ENCODE measurements around the gene SKIDA1.

The SKIDA1 gene

DNA sequence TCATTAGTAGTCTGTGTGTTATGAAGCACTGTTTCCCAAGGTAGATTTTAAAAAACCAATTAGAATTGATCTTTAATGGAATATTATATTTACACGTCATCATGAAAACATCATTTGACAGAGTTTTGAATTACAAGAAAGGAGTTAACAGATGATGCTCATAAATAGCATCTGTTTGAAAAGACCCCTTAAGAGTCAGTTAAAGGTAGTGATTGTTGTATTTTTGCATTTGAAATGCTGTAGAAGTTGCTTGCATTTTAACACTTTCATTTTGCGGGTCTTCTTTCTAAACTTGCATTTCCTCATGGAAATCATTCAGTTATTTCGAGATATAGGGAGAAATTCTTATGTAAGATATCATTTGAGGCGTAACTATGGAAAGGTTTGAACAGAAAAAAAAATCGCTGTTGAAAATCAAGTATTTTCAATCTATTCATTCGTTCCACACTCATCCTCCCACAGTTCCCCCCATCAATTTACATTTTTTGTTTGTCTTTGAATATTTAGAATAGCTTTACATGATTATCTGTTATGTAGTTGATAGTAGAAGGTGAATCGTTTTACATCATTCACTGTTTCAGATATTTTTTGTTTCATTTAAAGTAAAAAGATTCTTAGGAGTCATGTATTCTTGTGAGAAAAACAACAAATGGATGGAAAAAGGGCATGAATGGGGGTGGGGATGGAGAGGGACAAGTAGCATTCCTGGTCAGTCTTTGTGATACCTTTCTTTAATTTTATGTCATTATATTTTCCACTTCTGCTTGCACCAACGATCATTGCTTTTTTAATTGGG is 3.0 kb upstream of the SKIDA1 start:
- DNase-seq = no peak

DNA sequence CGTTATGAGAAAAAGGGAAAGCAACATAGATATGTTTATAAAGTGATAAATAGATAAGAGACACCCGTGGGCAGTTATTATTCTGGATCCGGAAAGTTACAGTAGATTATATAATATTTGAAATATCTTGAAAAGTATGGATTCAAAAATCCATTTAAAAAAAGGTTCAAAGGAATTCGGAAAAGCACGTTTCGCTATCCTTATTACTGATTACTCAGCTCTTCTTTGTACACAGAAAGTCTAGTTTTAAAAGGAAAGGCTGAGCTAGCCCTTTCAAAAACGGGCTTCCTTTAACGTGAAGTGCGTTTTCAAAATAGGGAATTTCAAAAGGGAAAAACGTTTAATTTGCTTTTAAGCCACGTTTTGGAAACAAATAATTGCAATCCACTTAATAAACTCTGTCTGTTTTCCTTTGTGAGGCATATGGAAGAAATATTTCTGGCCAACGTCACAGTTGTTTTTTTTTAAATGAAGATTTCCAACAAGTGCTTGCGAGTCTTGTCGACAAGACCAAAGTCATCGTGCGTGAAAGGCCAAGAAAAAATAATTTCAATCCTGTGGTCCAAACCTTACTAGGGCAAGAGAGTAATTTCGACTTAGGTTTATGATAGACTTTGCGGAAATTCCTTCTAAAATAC is 2.2 kb upstream of the SKIDA1 start:
- DNase-seq = no peak

DNA sequence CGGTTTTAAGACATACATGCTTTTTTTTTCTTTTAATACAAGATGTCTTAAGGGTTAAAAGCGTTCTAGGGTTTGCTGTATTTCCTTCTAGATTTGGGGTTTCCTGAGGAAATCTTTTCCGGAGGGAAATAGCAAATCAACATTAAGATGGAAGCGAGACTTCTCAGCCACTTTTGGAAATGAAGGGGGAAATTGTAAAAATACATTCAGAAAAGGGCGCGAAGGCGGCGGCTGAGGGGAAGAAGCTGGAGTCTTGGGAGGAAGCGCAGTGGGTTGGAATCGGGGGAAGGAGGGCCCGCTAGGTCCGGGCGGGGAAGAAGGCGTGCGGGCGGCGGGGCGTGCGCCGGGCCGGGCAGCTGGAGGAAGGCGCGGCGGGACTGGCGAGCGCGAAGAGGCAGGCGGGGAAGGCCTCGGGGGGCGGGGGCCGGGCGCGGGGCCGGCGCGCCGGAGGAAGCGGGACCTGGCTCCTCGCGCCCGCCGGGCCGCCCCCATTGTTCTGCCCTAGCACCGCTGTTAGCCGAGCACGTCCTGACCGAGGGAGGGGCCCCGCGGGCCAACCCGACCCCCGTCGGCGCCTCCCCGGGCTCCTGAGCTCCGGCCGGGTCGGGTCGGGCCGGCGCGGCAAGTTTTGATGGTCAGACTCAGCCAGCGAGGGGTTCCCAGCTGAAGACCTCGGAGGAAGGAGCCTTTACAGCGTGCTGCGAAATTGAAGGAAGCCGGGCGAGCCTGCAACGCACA is 1.5 kb upstream of the SKIDA1 start:
- peak; percentile 59 for DNase-seq

DNA sequence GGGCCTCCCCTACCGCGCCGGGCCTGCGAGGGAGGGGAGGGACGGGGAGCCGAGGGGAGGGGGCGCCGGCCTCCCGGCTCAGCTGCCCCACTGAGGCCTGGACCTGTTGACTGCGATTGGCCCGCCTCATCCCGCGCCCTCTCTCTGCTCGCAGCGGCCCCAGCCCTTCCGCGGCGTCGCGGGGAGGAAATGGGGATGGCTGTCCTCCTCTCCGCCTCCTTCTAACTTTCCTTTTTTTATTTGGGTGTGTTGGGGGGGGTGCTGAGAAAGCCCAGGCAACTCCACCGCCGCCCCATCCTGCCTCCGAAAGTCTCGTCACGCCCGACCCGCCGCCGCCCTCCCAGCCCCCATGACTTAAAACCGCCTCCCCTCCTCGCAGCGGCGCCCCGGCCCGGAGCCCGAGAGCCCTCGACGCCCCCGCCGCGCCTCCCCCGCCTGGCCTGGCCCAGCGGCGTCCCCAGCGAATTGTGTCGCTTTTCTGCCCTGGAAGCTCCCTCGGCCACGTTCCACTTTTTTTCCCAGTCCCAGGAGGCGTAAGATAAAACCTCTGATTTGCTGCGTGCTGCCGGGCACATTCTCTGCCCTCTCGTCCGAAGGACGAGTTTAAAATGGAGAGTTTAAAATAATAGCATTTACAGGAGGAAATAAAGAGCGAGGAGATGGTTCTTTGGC is 842 bp upstream of the SKIDA1 start:
- peak; percentile 74 for DNase-seq

DNA sequence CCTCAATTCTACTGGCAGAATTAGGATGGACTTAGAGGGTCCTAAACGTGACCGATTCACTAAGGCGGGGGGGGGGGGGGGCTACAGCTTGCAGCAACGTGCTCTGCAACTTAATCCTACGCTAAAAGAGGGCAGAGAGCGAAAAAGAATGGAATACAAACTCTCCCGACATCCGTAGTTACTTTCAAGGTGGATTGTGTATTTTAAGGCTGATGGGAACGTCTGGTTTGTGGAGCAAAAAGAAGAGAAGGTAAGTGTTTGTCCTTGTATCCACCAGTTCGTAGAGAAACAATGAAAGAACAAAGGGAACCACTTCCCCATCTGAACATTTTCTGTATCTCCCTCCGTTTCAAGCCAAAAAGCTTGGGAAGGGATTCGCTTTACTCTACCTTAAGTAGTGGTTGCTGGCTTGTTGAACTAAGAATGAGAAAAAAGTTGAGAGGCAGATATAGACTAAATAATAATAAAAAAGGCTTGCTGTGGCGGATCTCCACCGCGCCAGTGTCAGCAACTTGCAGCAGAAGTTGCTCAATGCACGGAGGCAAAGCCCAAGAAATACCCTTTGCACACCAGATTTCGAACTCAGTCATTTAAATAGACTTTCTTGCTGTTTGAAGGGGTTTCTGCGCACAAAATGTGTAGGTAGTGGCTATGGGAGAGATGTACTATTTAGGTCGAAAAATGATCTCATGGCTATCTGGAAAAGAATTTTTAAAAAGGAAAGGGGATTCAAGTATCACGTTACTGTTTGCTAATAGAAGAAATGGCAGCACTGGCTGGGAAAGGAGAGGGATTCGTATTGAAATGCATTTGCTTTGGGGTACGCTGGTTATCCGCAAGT is 736 bp downstream of the SKIDA1 start:
- no peak for DNase-seq

DNA sequence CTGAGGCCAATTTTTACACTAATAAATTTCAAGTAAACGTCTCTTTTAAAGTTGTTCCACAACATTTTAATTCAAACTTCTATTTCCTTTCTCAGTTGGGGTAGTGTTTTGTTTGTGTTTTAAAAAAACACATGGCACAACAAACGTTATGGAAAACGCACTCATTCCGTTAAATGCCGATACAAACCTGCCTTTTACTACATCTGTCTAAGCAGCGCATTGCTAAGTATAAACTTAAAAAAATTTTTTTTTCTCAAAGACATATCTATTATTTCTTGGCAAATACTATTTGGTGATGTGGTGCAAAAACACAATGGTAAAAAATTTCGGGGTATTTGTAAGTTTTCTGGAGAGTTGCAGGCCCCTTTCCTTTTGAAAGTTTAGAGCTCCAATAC is 1.4 kb downstream of the SKIDA1 start:
- no peak for DNase-seq

DNA sequence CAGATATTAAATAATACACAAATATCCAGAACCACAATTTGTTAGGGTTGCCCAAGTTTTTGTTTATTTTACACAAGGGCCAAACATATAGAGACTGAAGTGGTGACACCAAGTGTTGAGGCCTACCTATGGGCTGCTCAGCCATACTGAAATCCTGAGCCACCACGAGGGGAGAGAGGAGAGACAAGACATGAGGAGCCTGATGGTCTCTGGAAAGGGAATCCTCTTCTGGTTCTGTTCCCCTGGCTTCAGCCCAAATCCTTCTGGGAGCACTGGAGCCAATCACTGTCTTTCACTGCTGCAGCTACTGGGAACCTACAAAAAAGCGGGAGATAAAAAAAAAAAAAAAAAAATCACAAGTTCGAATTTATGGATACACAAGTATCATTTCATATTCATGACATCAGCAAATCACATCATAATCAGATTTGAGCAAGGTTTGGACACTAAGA is 1.9 kb downstream of the SKIDA1 start:
- DNase-seq = no peak

DNA sequence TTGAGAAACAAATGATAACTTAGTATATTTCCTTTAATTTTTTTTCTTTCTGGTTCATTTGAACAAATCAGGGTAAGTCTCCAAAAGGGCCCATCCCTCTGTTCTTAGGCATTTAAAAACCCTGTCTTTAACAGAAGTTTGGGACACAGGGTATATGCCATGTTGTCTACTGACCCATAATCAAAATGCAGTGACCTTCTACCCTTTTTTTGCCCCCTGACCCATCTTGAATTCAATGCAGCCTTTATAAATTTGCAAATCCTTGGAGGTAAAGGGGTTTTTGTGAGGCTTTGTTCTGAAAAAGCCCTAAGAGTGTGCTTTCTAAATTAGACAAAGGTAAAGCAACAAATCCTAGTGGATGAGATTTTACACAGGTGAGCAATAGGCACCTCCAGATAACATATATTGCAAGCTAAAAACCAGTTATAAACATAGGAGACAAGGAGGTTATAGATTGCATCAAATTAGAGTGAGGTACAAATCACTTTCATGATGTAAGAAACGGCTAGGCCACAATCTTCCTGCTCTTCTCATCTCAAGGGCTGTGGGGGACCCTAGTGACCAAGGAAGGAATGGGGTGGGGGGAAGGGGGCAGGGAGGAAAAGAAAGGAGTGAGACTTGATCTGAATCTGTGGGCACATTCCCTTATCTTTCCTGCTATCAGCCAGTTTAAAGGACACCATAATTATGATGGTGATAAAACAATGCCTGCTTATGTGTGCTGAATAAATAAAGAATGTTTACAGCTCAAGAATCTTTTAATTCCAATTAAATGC is 2.7 kb downstream of the SKIDA1 start:
- no peak for DNase-seq

DNA sequence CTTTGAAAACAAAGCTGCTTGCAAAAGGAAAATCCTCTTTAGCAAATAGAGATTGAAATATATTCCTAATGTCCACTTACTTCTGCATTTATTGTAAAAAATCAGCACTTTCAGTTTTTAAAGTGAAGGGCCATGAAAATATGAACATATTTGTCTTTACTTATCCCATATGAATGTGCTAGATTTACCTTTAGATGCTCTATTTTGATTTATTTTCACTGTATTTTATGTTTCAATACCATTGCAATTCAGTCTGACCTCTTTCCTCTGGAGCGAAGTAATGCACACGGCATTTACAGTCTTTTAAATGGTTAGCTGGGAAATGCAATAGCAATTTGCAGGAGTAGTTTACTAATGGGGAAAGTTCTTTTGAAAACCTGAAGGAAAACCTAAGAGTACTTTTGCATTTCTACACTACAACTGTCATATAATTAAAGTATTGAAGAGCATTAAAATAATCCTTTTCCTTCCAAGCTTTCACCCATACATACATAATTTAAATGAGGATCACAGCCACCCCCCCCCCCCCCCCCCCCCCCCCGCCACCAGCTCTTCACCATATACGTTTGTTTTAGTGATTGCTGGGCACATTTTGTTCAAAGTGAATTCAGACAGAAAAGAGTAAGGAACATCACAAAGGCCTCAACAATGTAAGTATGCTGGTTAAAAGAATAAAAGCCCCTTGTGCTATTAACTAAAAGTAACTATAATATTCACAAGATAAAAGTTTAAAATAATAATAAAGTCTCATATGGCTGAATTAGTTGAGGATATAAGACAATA is 3.5 kb downstream of the SKIDA1 start:
- no peak for DNase-seq

DNA sequence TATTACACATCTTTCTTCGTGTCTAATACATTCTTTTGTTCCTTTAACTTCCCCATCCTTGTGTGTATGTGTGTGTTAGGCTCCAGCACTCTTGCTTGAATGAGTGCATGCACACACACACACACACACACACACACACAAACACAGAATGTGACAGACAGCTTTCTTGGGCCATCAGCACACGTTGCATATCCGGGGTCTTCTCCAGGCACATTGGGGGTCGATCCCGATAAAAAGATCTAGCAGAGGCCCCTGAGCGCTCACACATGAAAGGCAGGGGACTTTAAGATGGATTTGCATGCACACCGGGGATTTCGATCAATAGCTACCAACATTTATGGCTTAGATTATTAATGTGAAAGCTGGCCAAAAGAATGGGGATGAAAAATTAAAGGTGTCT is 4.5 kb downstream of the SKIDA1 start:
- DNase-seq = no peak

DNA sequence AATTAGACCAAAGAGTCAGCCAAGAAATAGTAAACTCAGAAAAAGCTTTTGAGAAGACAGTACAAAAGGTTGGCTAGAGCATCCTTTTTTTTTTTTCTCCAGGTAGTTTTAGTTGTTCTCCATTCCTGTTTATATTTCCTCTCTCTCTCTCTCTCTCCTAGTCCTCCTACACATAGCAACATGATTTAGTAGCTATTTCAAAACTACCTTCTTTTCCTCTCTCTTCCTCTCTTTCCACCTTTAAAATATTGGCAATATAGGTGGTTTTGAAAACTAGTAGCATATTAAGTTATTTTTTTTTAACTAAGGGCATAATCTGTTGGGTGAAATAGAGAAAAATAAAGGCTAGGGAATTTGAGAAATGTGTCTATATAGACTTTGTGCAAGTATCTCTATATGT is 5.0 kb downstream of the SKIDA1 start:
- no peak for DNase-seq

DNA sequence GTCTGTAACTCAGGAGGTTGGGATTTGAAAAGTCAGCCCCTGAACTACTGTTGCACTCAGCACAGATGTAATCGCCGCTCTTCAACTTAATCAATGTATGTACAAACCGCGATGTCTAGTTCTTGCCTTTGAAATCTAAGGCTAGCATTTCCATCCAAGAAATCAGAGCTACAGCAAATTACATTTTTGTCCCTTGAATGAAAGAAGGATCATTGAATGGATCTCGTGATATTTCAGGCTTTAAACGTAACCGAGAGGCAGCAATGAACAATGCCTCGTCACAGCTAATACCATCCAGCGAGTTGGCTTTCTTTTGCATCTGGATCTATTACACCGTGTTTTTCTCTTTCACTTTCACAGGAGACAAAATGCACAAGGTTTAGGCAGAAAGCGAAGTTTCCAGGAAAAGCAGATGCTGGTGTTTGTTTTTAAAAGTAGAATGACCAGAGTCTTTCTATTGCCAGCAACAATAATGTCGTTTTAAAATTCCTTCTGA is 5.5 kb downstream of the SKIDA1 start:
- no peak for DNase-seq

DNA sequence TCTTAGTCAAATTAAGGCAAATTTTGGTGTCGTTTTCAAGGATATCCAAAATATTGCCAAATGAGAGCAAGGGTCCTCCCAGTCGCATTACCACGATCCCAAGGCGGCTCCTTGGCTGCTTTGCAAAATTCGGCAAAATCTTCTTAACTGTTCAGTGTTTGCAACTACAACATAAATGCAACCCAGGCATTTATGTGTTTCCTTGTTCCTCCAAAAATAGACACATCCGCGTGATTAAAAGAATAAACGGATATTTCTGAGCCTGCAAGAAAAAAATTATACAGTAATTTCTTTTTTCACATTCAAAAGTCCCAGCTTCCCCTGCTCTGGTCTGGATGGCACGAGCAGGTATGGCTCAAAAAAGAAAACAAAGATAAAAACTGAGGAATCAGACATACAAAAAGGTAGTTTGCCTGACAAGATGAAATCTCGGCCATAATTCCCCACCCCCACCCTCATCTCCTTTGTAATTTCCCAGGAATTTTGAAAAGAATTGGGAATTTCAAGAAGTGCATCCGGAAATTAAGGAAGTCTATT is 6.0 kb downstream of the SKIDA1 start:
- DNase-seq = no peak

DNA sequence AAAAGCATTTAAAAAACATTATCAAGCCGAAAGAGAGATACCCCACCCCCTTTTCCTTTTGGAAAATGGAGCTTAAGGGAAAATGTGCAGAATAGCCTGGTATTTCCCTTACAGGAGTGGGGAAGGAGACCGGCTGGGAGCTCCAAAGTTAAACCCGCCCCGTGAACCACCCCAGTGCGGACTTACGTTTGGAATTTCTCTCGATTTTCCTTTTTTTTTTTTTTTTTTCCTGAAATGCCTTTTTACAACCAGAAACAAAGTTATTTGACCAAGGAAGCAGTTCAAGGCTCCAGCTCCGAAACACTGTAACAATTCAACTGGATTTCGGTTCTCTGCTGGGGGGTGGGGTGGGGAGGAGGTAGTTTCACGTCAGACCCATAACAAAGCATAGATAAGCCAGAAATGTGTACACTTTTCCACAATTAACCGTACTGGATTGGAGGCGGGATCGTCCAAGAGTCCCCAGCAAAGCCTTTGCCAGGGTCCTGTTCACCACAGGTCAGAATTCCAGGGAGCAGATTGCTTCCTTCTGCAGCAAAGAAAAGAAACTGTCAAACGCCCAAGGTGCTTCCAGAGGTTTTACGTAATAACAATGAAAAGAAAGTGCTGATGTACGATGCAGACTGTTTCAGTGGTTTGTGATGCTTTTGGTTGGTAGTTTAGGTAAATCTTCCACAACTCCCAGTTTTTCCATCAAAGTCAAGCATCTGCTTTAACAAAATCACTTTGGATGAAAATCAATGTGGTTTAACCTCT is 6.7 kb downstream of the SKIDA1 start:
- DNase-seq = no peak

DNA sequence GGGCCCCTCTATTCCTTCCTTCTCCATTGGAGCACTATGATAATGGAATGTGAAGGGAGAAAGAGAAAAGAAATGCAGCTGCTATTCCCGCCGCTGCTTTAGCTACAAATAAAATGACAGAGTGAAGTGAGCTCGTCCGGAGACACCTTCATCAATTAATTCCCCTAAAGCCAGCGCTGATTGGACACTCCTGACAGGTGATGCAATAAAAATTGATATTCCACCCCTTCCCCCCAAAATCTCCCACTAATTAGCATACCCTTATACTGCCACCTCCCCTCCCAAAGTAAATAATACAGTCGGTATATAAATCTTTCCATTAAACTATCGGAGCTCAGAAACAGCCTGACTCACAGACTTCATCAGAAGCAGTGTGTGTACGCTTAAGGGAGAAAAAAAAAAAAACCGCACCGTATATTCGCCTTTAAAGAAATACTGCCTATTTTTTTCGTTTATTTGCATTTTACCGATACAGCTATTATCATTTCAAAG is 7.3 kb downstream of the SKIDA1 start:
- no peak for DNase-seq

DNA sequence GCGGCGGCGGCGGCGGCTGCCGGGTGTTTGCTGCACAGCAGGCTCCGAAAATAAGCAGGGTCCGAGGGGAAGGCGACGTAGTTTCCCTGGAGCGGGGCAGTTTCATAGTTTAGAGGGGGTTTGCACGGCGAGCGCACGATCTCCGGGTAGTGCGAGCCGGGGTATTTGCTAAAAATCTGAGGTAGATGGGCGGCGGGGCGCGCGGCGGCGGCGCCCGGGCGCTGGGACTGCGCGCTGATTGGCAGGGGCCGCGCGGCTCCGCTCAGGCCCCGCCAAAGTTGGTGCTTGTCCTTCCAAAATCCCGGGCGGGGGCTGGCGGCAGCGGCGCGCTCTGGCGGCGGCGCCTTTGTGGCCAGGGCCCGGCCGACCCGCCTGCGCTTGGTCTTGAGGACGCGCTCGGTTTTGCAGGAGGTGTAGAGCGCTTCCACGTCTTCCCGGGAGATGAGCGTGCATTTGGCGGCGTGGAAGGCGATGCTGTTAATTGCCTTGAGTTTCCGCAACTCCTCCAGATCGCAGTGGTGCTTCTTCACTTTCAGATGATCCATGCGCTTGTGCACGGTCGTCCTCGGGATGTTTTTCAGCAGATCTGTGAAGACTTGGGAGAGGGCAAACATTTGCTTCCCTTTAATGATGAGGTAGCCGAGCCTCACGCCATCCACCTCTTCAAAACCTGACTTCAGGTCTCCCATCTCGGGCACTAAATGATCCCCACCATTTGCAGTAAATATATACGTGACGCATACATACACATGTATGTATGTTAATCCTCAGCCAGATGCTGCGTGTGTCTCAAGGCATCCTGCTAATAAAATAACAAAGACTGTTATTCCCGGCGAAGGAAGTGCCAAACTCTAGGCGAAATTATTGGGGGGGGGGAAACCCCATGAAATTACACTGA is 8.1 kb downstream of the SKIDA1 start:
- DNase-seq = peak; percentile 44

DNA sequence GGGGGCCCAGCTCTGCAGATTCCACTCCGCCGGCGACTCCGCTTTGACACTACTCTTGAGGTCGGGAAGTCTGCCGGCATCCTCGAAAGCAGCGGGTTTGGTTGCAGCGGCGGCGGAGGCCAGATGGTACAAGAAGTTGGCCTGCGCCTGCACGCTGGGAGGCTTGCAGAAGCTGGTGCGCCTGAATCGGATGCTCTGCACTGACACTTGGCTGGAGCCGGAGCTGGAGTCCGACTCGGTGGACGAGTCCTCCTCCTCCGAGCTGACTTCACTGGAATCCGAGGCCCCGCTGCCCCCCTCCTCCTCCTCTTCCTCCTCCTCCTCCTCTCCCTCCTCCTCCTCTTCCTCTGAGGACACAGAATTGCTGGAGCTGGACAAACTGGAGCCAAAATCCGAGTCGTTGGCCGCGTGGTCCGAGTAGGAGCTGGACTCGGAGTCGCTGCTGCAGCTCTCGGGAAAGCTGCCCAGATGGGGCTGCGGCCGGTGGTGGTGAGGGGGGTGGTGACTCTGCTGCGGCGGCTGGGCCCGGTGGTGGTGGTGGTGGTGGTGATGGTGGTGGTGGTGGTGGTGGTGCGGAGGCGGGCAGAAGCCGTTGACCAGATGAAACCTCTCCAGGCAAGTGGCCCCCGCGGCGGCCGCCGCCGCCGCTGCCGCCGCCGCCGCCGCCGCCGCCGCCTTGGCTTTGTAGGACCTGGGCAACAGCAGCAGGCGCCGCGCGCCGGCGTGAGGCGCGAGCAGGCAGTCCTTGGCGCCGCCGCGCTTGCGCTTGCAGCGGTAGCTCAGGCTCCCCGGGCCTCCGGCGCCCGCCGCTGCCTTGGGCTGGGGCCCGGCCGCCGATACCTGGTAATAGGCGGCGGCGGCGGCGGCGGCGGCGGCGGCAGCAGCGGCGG is 9.0 kb downstream of the SKIDA1 start:
- peak; percentile 69 for DNase-seq

Data from CD4-positive, alpha-beta T cell treated with Interleukin-17A for 4 hours (primary cell).